HepG2 (cell line): ENCODE data around the gene SLC13A3. TPM values are rescaled to one million over a fixed set of nuclear protein-coding genes. Genes with fewer than 3 reads are reported as not detected.
A peak's percentile ranks its signal among the peaks of the same experiment; 100 is the strongest.

ENCODE experiments used
- ATAC-seq: fragments of 200-7000 bp; cut with Tn5 transposase; 3 replicates; pipeline ENCODE4 v1.9.1; 2020; ENCODE audit warnings: mild to moderate bottlenecking, moderate library complexity
- BruUV-seq: library from RNA; stranded (reverse); fragments of 400-500 nt; replicated peaks from 2 replicates; lab custom pipeline; 2021; lab: Mats Ljungman, UMichigan
- CTCF ChIA-PET: fragments of 300-600 bp; formaldehyde crosslinking; extraction: SDS; loops from one replicate; lab custom pipeline; 2021; ENCODE audit warnings: low total read pairs, inconsistent platforms, low intra/inter-chr PET ratio; lab: Yijun Ruan, JAX
- POLR2A ChIA-PET: fragments of 350-600 bp; sonication (Branson Sonifier 250); formaldehyde crosslinking; loops from one replicate; lab custom pipeline; 2020; ENCODE audit warnings: antibody characterized with exemption, inconsistent platforms; lab: Yijun Ruan, JAX
- DNase-seq: peaks from one replicate; pipeline ENCODE4 v3.0.0-alpha.2; 2015; ENCODE audit warnings: low spot score
- FAIRE-seq: peaks from 3 replicates; lab custom pipeline; 2011; peaks lifted over from hg19 to GRCh38; lab: Jason Lieb, UNC
- H2AFZ ChIP-seq: one replicate; pipeline ENCODE4 v1.6.1; 2011; ENCODE audit warnings: low read length, inconsistent platforms
- H3K27ac ChIP-seq: fragments of 300-600 bp; 3 replicates; pipeline ENCODE4 v1.8.0; 2011; ENCODE audit warnings: mixed run types, mild to moderate bottlenecking, mixed read lengths, low read length, inconsistent platforms; ENCODE audit not compliant: insufficient read depth; ENCODE audit errors: extremely low read length
- H3K27me3 ChIP-seq, 2 experiments: fragments of 200-600 bp in 1 of 2; 2 replicates in 1 of 2; 3 replicates in 1 of 2; pipeline versions ENCODE4 v1.6.0 to v1.8.0; 2011; ENCODE audit warnings: low read length in 2 of 2, mild to moderate bottlenecking in 2 of 2, moderate library complexity in 2 of 2, inconsistent platforms in 1 of 2; ENCODE audit not compliant: insufficient read depth in 2 of 2, control insufficient read depth in 1 of 2
- H3K36me3 ChIP-seq, 2 experiments: fragments of 200-600 bp in 1 of 2; replicated peaks in 1 of 2; 2 replicates in 1 of 2; 3 replicates in 1 of 2; pipeline versions ENCODE4 v1.5.1 to v1.8.0; 2011; ENCODE audit warnings: low read length in 2 of 2, inconsistent platforms in 1 of 2; ENCODE audit not compliant: insufficient read depth in 2 of 2, control insufficient read depth in 1 of 2
- H3K4me1 ChIP-seq: 2 replicates; pipeline ENCODE4 v1.5.1; 2012; ENCODE audit warnings: low read length, inconsistent platforms; ENCODE audit not compliant: insufficient read depth
- H3K4me2 ChIP-seq: 2 replicates; pipeline ENCODE4 v1.6.0; 2011; ENCODE audit warnings: low read depth, low read length, inconsistent platforms
- H3K4me3 ChIP-seq, 3 experiments: fragments of 200-600 bp in 1 of 3; sonication (generic), shearing (Covaris generic) in 1 of 3; replicated peaks in 1 of 3; 2 replicates each; pipeline ENCODE4 v1.5.1; 2011 to 2016; ENCODE audit warnings: low read length in 3 of 3, inconsistent platforms in 2 of 3, low read depth in 2 of 3, mild to moderate bottlenecking in 2 of 3, control low read depth in 1 of 3, mixed read lengths in 1 of 3; ENCODE audit not compliant: insufficient read depth in 1 of 3
- H3K79me2 ChIP-seq: one replicate; pipeline ENCODE4 v1.6.1; 2011; ENCODE audit warnings: low read length, inconsistent platforms; ENCODE audit not compliant: insufficient read depth
- H3K9ac ChIP-seq: 2 replicates; pipeline ENCODE4 v1.6.0; 2011; ENCODE audit warnings: mild to moderate bottlenecking, low read depth, low read length, inconsistent platforms; ENCODE audit not compliant: insufficient read depth
- H3K9me3 ChIP-seq: 2 replicates; pipeline ENCODE4 v1.5.1; 2012; ENCODE audit warnings: mild to moderate bottlenecking, low read length
- H4K20me1 ChIP-seq: 2 replicates; pipeline ENCODE4 v1.6.0; 2011; ENCODE audit warnings: inconsistent platforms, mild to moderate bottlenecking, low read length, moderate library complexity; ENCODE audit not compliant: insufficient read depth
- AGO2 ChIP-seq: fragments of 200-400 bp; formaldehyde crosslinking; optimal IDR thresholded peaks from 2 replicates; pipeline ENCODE3; 2017; ENCODE audit warnings: mild to moderate bottlenecking, low read depth, low read length, moderate library complexity
- HNRNPH1 ChIP-seq: fragments of 200-400 bp; formaldehyde crosslinking; optimal IDR thresholded peaks from 2 replicates; pipeline ENCODE3; 2017; ENCODE audit warnings: mild to moderate bottlenecking, low read depth, low read length
- POLR2G ChIP-seq: fragments of 200-400 bp; formaldehyde crosslinking; IDR thresholded peaks from 2 replicates; pipeline ENCODE4 v1.6.1; 2018; ENCODE audit warnings: mild to moderate bottlenecking, low read depth, low read length, moderate library complexity
- UBTF ChIP-seq: sonication (generic); formaldehyde crosslinking; IDR thresholded peaks from 2 replicates; pipeline ENCODE4 v1.4.0; 2020; ENCODE audit warnings: mild to moderate bottlenecking, missing genetic modification reagents
- ZBTB4 ChIP-seq: sonication (generic); formaldehyde crosslinking; IDR thresholded peaks from 2 replicates; pipeline ENCODE4 v1.4.0; 2020; ENCODE audit warnings: missing genetic modification reagents, mild to moderate bottlenecking, borderline replicate concordance
- ZFP91 ChIP-seq: sonication (generic); formaldehyde crosslinking; IDR thresholded peaks from 2 replicates; pipeline ENCODE4 v1.9.0; 2022; ENCODE audit warnings: missing genetic modification reagents, mild to moderate bottlenecking, borderline replicate concordance
- ZNF337 ChIP-seq: sonication (generic); formaldehyde crosslinking; IDR thresholded peaks from 2 replicates; pipeline ENCODE4 v1.5.1; 2020; ENCODE audit warnings: missing genetic modification reagents, low read depth, mild to moderate bottlenecking, borderline replicate concordance
- ZNF687 ChIP-seq: sonication (generic); formaldehyde crosslinking; IDR thresholded peaks from 2 replicates; pipeline ENCODE4 v1.5.1; 2020; ENCODE audit warnings: mild to moderate bottlenecking, missing genetic modification reagents, moderate library complexity
- WGBS: methylation state at CpG from one replicate; pipeline ENCODE4 v1.1.6; 2017; ENCODE audit warnings: low lambda C conversion rate; 5-methylcytosine and 5-hydroxymethylcytosine counted together
- in situ Hi-C: cut with HindIII; loops from 2 replicates; pipeline ENCODE4 v1.10.0; 2017; ENCODE audit warnings: low pct_unique_long_range_greater_than_20kb; ENCODE audit not compliant: extremely low pct_ligation_motif_present
- intact Hi-C: fragments of 100-400 bp; cut with micrococcal nuclease; formaldehyde crosslinking; loops from one replicate; pipeline ENCODE4 v1.10.0; 2022; ENCODE audit not compliant: unreplicated experiment
- polyA plus RNA-seq, 8 experiments: library from polyadenylated mRNA; depleted of rRNA in 3 of 8; stranded (reverse) in 7 of 8; unstranded in 1 of 8; fragments of >200 nt; fragmentation: Illumina TruSeq in 4 of 8; extraction: Trizol in 4 of 8; gene quantifications; 2 replicates each; pipeline versions ENCODE4 v1.2.1 to v1.2.3, GENCODE V29; 2011 to 2016; ENCODE audit warnings: low read depth in 4 of 8, missing spikeins in 1 of 8, mixed read lengths in 1 of 8; ENCODE audit not compliant: insufficient read depth in 1 of 8
- total RNA-seq, 5 experiments: library from RNA; depleted of rRNA; stranded (reverse); fragments of >200 nt; fragmentation: Illumina TruSeq; extraction: Trizol; gene quantifications; 2 replicates each; pipeline ENCODE4 v1.2.3, GENCODE V29; 2016; ENCODE audit warnings: low read depth in 1 of 5

SLC13A3 gene
- total and polyA plus RNA-seq, 2 of the 13 experiments (the other 11 are each of a cell fraction or from before 2014, with no cell fraction given), result 66.5 to 76.0 TPM

- CTCF ChIA-PET, result no interaction called here
- in situ Hi-C loops, result loop anchor here (5.0 kb wide), 3 partner anchors 36 to 161 kb away; no protein-coding TSS in a partner anchor
Measured at GRCh38 chr20:46683668-46683938, 32.3 kb upstream of the SLC13A3 start.

More at GRCh38 chr20:46683668-46683938, 32.3 kb upstream of the SLC13A3 start:
- 88% methylated on average over 8 of the region's 8 CpGs for WGBS
- Histone ChIP-seq H3K9me3 (no peaks in the 10 kb centered on the region), H2AFZ (no peak overlapping the region), H3K27me3 (peaks cover 0 to 3% of the 10 kb centered on the region in 2 experiments; a peak in 1 of 5 replicates), H3K9ac (no peak overlapping the region), H3K4me3 (no peak overlapping the region), H3K4me2 (no peak overlapping the region), H3K79me2 (peaks cover 35% of the 10 kb centered on the region), H3K4me1 (peaks cover 88% of the 10 kb centered on the region), H3K27ac (no peak overlapping the region), H4K20me1 (no peaks in the 10 kb centered on the region), H3K36me3 (peaks cover 3 to 10% of the 10 kb centered on the region in 2 experiments; a peak in 3 of 5 replicates)
- POLR2A ChIA-PET, result interaction anchor here (1.6 to 5.0 kb wide), 2 partner anchors 34 to 52 kb away, joined by 3 to 27 read pairs; no protein-coding TSS in a partner anchor
- BruUV-seq, result no TSS peak
- intact Hi-C loops, result no loop called here
- TF ChIP-seq ZNF337 (CRISPR knock-in tag) (no peak), ZNF687 (CRISPR knock-in tag) (peak; percentile 45; the same call in 1 of the 2 replicates), AGO2 (peak; percentile 56), UBTF (0 out of 2 replicates have a peak, but pooled peaks have one; percentile 15), ZBTB4 (peak; percentile 22; the same call in 1 of the 2 replicates), ZFP91 (CRISPR knock-in tag) (peak; percentile 31; the same call in 1 of the 2 replicates), POLR2G (peak; percentile 67; the same call in 1 of the 2 replicates), HNRNPH1 (no peak)
- ATAC-seq, result no peak
- no peak for DNase-seq
- FAIRE-seq, result no peak
